Heart left ventricle (tissue), 13 donors: ENCODE data around the gene SLC7A14.

ENCODE experiments used
- POLR2A ChIP-seq, 2 donors: fragments of 450-650 bp; IDR thresholded peaks; one replicate each; pipeline ENCODE4 v1.6.1; 2017; ENCODE audit warnings: antibody characterized with exemption in 2 of 2, mild to moderate bottlenecking in 2 of 2, moderate library complexity in 2 of 2
- TF ChIP-seq, protein P1 (sequence below), 12 donors: fragments of 200-600 bp; sonication (generic) in 4 of 12; IDR thresholded peaks; one replicate each; pipeline versions ENCODE4 v1.5.0 to v1.8.0; 2018 to 2022; ENCODE audit warnings: antibody characterized with exemption in 12 of 12, mild to moderate bottlenecking in 5 of 12
- donor health status: ischemic (EF 13 %, LVEDD 7.1; RV severe dilation, severe dysfunction).
- donor health status: DM: no; HTN: yes; CAD: no.
- donor health status: DM: no; HTN: no; CAD: no.
- donor health status: ischemic (EF 25% LVEDD 6.9; RV normal size, moderate dysfunction).
- donor health status: ischemic (EF 25% LVEDD 5.7; RV mildly dilated, moderate dysfunction).
- donor health status: ischemic (EF 35%, LVEDD 5.7; RV mildly dilated, moderate dysfunction).
- donor health status: nonischemic (EF 11% LVEDD 7.7; RV severe dilation, severe dysfunction).
- donor health status: DM: yes; HTN: yes; CAD: no.
- donor health status: PGD.
- donor health status: ischemic (EF 29% LVEDD 5.4; RV normal size, mild dysfunction).
- donor health status: nonischemic (EF 23%, LVEDD 6.1; RV moderate dilation, normal function).

DNA sequence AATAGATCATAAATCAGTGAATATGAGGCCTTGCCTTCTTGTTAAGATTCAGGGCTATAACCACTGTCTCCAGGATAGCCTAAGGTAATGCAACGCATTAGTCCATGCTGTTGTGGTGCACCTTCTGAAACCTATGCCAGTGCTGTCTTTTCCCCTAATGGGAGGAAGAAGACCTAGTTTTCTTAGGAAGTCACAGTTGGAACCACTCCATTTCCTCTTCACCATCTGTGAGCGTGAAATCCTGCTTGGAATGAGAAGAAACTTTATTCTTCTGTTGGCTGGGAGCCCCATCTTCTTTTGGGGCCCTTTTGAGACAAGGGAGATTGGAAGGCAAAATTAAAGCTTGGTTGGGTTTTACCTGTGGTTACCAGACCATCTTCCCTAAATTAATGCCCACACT, 25.9 kb upstream of the SLC7A14 start:
- TF ChIP-seq, protein P1, sequence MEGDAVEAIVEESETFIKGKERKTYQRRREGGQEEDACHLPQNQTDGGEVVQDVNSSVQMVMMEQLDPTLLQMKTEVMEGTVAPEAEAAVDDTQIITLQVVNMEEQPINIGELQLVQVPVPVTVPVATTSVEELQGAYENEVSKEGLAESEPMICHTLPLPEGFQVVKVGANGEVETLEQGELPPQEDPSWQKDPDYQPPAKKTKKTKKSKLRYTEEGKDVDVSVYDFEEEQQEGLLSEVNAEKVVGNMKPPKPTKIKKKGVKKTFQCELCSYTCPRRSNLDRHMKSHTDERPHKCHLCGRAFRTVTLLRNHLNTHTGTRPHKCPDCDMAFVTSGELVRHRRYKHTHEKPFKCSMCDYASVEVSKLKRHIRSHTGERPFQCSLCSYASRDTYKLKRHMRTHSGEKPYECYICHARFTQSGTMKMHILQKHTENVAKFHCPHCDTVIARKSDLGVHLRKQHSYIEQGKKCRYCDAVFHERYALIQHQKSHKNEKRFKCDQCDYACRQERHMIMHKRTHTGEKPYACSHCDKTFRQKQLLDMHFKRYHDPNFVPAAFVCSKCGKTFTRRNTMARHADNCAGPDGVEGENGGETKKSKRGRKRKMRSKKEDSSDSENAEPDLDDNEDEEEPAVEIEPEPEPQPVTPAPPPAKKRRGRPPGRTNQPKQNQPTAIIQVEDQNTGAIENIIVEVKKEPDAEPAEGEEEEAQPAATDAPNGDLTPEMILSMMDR (IDR thresholded peaks at IDR 0.05), result no peak
- TF ChIP-seq POLR2A (IDR thresholded peaks at IDR 0.05), result no peak
